Muscle layer of colon (tissue), 2 donors: Measurements from ENCODE around the gene GBP7.

Source experiments
- H3K27ac ChIP-seq: one replicate; pipeline ENCODE4 v1.7.0; 2013; ENCODE audit warnings: low read depth, mild to moderate bottlenecking, low read length, moderate library complexity
- H3K27me3 ChIP-seq, 2 donors: one replicate each; pipeline ENCODE4 v1.7.0; 2013; ENCODE audit warnings: low read length in 2 of 2, mild to moderate bottlenecking in 2 of 2; ENCODE audit not compliant: insufficient read depth in 2 of 2, control insufficient read depth in 1 of 2
- H3K36me3 ChIP-seq: one replicate; pipeline ENCODE4 v1.7.0; 2013; ENCODE audit warnings: mild to moderate bottlenecking, low read length; ENCODE audit not compliant: insufficient read depth
- H3K4me1 ChIP-seq: one replicate; pipeline ENCODE4 v1.7.0; 2013; ENCODE audit warnings: mild to moderate bottlenecking, low read length; ENCODE audit not compliant: insufficient read depth
- H3K4me3 ChIP-seq, 2 donors: one replicate each; pipeline ENCODE4 v1.7.0; 2013; ENCODE audit warnings: low read length in 2 of 2, low read depth in 1 of 2, mild to moderate bottlenecking in 1 of 2, moderate library complexity in 1 of 2
- H3K9ac ChIP-seq: one replicate; pipeline ENCODE4 v1.7.0; 2013; ENCODE audit warnings: low read length
- H3K9me3 ChIP-seq: one replicate; pipeline ENCODE4 v1.7.0; 2013; ENCODE audit warnings: mild to moderate bottlenecking, low read length
- donor health status: abdominal sarcoma.
- donor health status: Adenocarcinoma of cecum.

The GBP7 gene

DNA sequence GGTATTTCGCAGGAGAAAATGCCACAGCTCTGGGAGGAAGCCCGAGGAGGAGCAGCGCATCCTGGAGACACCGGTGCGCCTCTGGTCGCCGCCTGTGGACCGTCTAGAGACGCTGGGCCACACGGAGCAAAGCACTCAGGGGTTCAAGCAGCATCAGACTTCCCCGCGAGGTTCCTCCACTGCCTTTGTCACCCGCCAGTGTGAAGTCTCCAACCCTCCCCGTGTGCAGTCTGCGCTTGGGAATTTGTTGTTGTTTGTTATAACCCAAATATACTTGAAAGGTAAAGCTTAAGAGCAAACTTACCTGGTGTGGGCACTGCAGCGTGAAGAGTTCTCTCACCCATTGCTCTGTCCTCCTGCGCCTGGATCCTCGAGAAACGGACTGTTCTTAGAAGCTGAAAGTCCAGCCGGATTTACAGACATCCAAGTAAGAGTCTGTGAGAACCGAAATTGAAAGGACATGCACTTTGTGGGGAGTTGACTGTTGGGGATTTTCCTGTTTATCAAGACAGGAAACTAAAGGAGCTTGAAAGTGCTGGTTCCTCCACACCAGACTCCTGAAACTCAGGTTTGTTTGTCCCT is 22.8 kb upstream of the GBP7 start, which contains the start of gene GBP4:
GBP4 (minus strand) TSS at position 452 of the 582 bp plus-strand sequence; CDS start at position 344, 108 bp downstream.
- peak within 1 kb of the TSS; percentile 61 for H3K9ac ChIP-seq
- peak within 1 kb of the TSS; percentile 25 to 76 for H3K4me3 ChIP-seq
- H3K4me1 ChIP-seq = no peaks in the 10 kb centered on the region
- no peaks in the 10 kb centered on the region for H3K9me3 ChIP-seq
- no peak within 1 kb of the TSS for H3K27ac ChIP-seq
- peaks cover under 1% of the 10 kb centered on the region for H3K36me3 ChIP-seq
- no peaks in the 10 kb centered on the region for H3K27me3 ChIP-seq

DNA sequence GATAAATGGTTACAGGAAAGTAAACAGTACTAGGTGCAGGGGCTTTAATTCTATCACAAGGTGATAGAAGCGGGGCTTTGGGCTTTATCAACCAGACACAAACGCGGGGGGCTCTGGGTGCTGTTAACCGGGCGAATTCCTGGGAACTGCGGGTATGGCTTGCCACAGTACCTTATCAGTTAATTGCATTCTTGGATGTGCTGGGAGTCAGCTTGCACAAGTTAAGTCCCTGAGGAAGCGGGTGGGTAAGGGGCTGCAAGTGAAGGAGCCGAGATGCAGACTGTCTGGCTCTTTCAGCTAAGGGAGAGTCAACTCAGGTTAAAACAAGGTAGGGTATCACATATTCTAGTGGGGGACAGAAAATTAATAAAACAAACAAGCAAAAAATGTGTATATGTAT is 22.3 kb upstream of the GBP7 start:
- H3K36me3 ChIP-seq = peaks cover 3% of the 10 kb centered on the region
- H3K4me1 ChIP-seq = no peaks in the 10 kb centered on the region
- H3K9ac ChIP-seq = peak overlapping the region; percentile 61
- no peaks in the 10 kb centered on the region for H3K9me3 ChIP-seq
- H3K27me3 ChIP-seq = no peaks in the 10 kb centered on the region
- peak overlapping the region; percentile 25 to 76 for H3K4me3 ChIP-seq
- H3K27ac ChIP-seq = no peak overlapping the region

DNA sequence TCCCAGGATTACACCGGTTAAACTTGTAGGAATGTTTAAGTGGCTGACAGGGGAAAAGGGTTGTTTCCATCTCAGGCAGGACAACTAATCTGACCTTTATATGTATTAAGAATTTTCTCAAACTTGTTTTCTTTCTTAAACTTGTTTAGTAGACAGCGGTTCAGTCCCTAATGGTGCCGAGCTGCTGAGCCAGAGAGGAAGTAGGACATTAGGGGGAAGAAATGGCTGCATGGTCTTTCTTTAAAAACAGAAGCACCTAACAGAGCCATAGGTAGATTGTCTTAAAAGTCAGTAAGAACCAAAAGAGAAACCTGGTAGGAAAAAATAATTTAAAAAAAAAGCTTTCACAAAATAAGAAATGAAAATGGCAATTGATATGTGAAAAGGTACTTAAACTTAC is 19.7 kb upstream of the GBP7 start:
- Histone ChIP-seq H3K9me3 (no peaks in the 10 kb centered on the region), H3K27me3 (no peaks in the 10 kb centered on the region), H3K9ac (no peak overlapping the region), H3K4me3 (no peak overlapping the region), H3K36me3 (peaks cover 3% of the 10 kb centered on the region), H3K27ac (no peak overlapping the region), H3K4me1 (no peaks in the 10 kb centered on the region)

DNA sequence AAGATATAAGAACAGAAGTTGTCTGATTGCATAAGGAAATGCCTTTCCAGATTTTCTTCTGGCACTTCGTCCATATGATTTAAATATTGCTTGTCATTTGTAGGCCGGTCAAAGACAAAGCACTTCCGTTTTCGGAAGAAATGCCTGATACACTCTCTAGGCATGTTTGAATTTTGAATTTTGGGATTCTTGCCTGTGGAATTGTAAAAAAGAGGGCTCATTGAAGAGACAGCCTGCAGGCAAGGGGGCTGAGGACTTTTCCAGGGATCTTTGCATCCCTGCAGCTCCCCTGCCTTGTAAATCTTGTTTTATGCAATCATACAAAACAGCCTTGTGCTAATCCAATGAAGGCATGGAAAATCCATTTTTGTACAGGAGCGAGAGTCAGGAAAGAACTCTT is 15.5 kb upstream of the GBP7 start:
- Histone ChIP-seq H3K9ac (no peak overlapping the region), H3K27ac (no peak overlapping the region), H3K4me3 (no peak overlapping the region), H3K36me3 (peaks cover 3% of the 10 kb centered on the region), H3K27me3 (no peaks in the 10 kb centered on the region), H3K4me1 (no peaks in the 10 kb centered on the region), H3K9me3 (no peaks in the 10 kb centered on the region)

DNA sequence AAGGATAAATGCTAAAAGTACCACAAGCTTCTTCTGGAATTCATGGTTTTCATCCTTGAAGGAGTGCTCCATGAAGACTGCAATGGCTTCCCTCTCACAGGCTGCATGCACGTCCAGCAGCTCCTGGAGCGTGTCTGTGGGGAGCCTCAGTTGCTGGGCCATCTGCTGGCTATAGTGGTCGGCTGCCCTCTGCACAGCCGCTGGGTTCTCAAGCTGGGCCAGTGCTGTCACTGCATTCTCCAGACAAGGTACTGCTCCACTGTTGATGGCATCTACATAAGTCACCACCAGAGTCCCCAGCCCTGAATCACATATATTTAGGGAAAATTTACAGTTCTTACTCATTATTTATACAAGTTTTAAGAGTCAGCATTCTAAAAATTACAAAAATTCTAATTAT is 14.2 kb upstream of the GBP7 start:
- no peaks in the 10 kb centered on the region for H3K27me3 ChIP-seq
- H3K4me1 ChIP-seq = no peaks in the 10 kb centered on the region
- peaks cover 8% of the 10 kb centered on the region for H3K36me3 ChIP-seq
- H3K27ac ChIP-seq = no peak overlapping the region
- H3K4me3 ChIP-seq = no peak overlapping the region
- no peaks in the 10 kb centered on the region for H3K9me3 ChIP-seq
- H3K9ac ChIP-seq = no peak overlapping the region

DNA sequence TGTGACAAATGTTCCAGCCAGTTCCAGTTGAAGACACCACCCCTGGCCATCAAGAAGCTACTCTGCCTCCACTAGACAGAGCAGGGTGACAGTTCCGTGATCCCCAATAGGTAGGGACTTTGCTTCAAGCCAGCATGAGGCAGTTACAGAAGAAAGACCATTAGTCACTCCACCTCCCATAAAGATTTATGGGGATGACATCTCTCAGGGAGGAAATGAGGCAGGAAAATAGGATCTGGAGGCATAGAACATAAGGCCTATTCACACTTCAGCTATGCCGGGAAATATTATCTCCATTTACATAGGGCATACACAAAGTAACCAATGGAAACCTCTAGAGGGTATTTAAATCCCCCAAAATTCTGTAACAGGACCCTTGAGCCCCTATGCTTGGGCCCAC is 3.5 kb upstream of the GBP7 start:
- H3K4me3 ChIP-seq = no peak overlapping the region
- no peak overlapping the region for H3K9ac ChIP-seq
- H3K4me1 ChIP-seq = no peaks in the 10 kb centered on the region
- no peak overlapping the region for H3K27ac ChIP-seq
- no peaks in the 10 kb centered on the region for H3K27me3 ChIP-seq
- no peaks in the 10 kb centered on the region for H3K36me3 ChIP-seq
- H3K9me3 ChIP-seq = peaks cover 5% of the 10 kb centered on the region

DNA sequence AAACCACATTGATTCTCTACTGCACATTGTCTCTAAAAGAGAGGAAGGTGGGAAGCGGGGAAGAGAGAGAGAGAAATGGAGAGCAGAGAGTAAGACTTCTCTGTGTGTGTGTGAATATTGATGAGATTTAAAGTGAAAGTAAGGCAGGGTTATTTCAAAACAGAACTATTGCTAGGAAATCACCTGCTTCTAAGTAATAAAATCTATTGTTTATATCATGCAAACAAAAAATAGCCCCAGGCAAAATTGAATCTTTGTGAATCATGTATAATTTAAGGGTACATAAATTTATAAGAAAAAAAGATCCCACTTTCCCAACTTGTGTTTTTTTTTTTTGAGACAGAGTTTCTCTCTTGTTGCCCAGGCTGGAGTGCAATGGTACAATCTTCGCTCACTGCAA is 1.2 kb upstream of the GBP7 start:
- Histone ChIP-seq H3K9me3 (no peaks in the 10 kb centered on the region), H3K9ac (no peak overlapping the region), H3K27ac (no peak overlapping the region), H3K27me3 (no peaks in the 10 kb centered on the region), H3K4me1 (no peaks in the 10 kb centered on the region), H3K36me3 (no peaks in the 10 kb centered on the region), H3K4me3 (no peak overlapping the region)

DNA sequence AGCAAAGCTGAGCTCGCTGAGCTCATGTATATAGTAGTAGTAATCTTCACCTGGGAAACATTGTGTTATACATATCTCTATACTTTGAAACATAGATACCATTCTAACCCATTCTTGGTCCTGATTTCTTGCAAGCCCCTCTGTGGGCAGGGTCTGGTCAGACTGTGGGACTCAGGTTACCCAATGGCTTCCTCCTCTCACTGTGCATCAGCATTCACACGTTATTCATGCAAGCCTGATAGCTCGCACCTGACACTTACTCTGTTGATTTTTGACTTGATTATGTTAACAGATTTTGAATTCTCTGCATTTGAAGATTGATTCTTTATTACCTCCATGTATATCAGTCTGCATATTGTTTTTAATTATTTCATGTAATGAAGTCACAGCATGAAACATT is 1.3 kb downstream of the GBP7 start:
- H3K9ac ChIP-seq = no peak overlapping the region
- no peaks in the 10 kb centered on the region for H3K4me1 ChIP-seq
- H3K36me3 ChIP-seq = no peaks in the 10 kb centered on the region
- H3K4me3 ChIP-seq = no peak overlapping the region
- H3K27me3 ChIP-seq = no peaks in the 10 kb centered on the region
- H3K27ac ChIP-seq = no peak overlapping the region
- H3K9me3 ChIP-seq = no peaks in the 10 kb centered on the region

DNA sequence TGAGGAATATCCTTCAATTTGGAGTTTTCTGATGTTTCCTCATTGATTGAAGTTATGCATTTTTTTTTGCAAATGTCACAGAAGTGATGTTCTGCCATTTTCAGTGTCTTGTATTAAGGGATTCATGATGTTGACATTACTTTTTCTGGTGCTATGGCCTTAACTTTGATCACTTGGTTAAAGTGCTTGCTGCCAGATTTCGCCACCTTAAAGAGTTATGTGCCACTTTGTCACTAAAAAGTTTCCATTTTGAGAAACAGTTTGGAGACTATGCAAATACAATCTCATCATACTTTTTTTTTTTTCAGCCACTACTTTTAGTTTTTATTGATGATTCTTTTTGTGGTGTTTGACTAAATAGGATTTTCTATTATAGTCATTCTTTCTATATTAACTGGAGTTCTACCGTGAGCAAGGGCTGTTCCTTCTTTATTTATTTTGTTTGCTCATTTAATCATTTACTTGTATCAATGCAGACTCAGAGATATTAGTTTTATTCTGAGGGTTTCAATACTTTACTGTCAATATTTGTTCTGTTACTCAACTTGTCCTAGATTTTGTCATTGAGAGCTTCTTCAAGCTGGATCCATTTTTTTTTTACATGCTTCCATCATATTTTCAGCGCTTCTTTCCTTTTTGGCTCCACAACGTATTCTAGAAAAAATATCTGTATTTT is 3.2 kb downstream of the GBP7 start:
- H3K27ac ChIP-seq = no peak overlapping the region
- H3K9ac ChIP-seq = no peak overlapping the region
- H3K4me1 ChIP-seq = no peaks in the 10 kb centered on the region
- no peaks in the 10 kb centered on the region for H3K27me3 ChIP-seq
- H3K9me3 ChIP-seq = no peaks in the 10 kb centered on the region
- H3K4me3 ChIP-seq = no peak overlapping the region
- no peaks in the 10 kb centered on the region for H3K36me3 ChIP-seq

DNA sequence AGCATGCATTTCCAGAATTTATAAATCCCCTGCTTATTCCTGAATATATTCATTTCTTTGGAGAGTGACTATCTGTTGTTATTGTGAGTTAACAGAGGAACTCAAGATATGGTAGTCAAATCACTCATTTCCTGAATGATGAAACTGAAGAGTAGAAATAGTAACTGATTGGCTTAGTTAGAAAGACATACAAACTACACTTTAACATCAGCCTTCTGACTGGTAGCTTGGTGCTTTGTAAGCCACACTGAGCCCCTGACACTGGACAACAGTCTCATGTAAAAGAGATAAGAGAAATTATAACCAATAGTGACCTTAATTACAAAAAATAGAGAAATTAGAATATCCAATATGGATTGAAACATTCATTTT is 4.8 kb downstream of the GBP7 start:
- no peak overlapping the region for H3K27ac ChIP-seq
- no peaks in the 10 kb centered on the region for H3K4me1 ChIP-seq
- no peaks in the 10 kb centered on the region for H3K27me3 ChIP-seq
- no peaks in the 10 kb centered on the region for H3K36me3 ChIP-seq
- no peak overlapping the region for H3K4me3 ChIP-seq
- no peaks in the 10 kb centered on the region for H3K9me3 ChIP-seq
- no peak overlapping the region for H3K9ac ChIP-seq

DNA sequence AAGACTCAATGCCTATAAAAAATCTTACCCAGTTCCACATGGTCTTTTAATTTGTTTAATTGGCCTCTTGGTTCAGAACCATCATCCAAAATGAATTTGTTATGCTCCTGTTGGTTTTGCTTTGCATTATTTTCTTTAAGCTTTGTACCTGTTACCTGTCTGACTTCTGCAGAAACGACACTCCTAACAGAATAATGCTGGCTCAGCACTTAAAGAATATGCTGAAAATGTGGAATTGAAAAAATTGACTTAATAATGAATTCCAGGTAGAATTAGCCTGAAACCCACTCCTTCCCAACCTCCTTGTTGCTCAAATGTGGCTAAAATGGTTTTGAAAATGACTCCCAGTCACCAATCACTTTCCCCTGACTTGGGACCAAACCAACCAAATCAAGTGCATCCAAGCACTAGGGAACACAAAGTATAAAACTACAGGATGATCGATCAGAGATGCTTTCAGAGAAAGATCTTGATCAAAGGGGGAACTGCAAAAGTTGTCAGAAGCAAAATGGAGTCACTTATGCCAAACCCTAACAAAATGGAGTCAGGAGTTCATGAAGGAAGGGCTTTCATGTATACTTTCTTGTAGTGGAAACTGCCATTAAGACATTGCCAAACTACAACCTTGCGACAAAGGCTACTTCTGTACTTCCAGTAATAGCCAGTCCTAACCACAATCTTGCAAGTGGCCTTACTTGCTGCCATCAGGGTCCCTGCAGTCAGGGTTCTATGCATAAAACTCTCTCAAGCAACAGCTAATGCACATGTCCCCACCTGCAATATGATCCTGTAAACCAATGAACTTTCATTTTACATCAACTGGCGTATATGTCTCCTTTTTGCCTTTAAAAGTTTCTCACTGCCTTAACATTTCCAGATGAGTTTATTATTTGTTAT is 5.4 kb downstream of the GBP7 start:
- no peaks in the 10 kb centered on the region for H3K9me3 ChIP-seq
- H3K9ac ChIP-seq = no peak overlapping the region
- no peaks in the 10 kb centered on the region for H3K4me1 ChIP-seq
- no peaks in the 10 kb centered on the region for H3K36me3 ChIP-seq
- H3K4me3 ChIP-seq = no peak overlapping the region
- no peak overlapping the region for H3K27ac ChIP-seq
- no peaks in the 10 kb centered on the region for H3K27me3 ChIP-seq
